IMR-90 (cell line): ENCODE data around the gene RNF149. TPM values are rescaled to one million over a fixed set of nuclear protein-coding genes. Genes with fewer than 3 reads are reported as not detected.

Experiments
- ATAC-seq: fragments of 200-7000 bp; cut with Tn5 transposase; 2 replicates; pipeline ENCODE4 v1.9.1; 2020; ENCODE audit warnings: low read depth, mild to moderate bottlenecking, moderate library complexity
- BruUV-seq: library from RNA; stranded (reverse); fragments of 400-500 nt; replicated peaks from 2 replicates; lab custom pipeline; 2021; lab: Mats Ljungman, UMichigan
- CTCF ChIA-PET: fragments of 300-600 bp; formaldehyde crosslinking; extraction: SDS; loops from one replicate; lab custom pipeline; 2021; ENCODE audit warnings: antibody characterized with exemption; lab: Yijun Ruan, JAX
- POLR2A ChIA-PET: fragments of 300-600 bp; sonication (Branson Sonifier 250); formaldehyde crosslinking; loops from one replicate; lab custom pipeline; 2022; ENCODE audit warnings: antibody characterized with exemption; ENCODE audit not compliant: unreplicated experiment; lab: Charles Lee
- DNase-seq: peaks from one replicate; pipeline ENCODE4 v3.0.0; 2013
- H2AFZ ChIP-seq: replicated peaks from 2 replicates; pipeline ENCODE3; 2013; ENCODE audit warnings: low read length, mild to moderate bottlenecking; ENCODE audit not compliant: poor library complexity
- H2AK5ac ChIP-seq: 2 replicates; pipeline ENCODE4 v1.6.1; 2013; ENCODE audit warnings: low read depth, low read length, inconsistent platforms
- H2AK9ac ChIP-seq: replicated peaks from 2 replicates; pipeline ENCODE3; 2013; ENCODE audit warnings: mild to moderate bottlenecking, low read depth, low read length, moderate library complexity; ENCODE audit not compliant: poor library complexity
- H2BK120ac ChIP-seq: 2 replicates; pipeline ENCODE4 v1.6.1; 2013; ENCODE audit warnings: low read depth, low read length, inconsistent platforms
- H2BK15ac ChIP-seq: 3 replicates; pipeline ENCODE4 v1.6.1; 2013; ENCODE audit warnings: low read depth, low read length, inconsistent platforms
- H2BK20ac ChIP-seq: 2 replicates; pipeline ENCODE4 v1.6.1; 2013; ENCODE audit warnings: low read depth, mild to moderate bottlenecking, inconsistent platforms, low read length, moderate library complexity
- H2BK5ac ChIP-seq: 2 replicates; pipeline ENCODE4 v1.6.1; 2013; ENCODE audit warnings: mild to moderate bottlenecking, low read depth, low read length, inconsistent platforms; ENCODE audit not compliant: poor library complexity, severe bottlenecking
- H3K14ac ChIP-seq: replicated peaks from 2 replicates; pipeline ENCODE4 v1.6.1; 2013; ENCODE audit warnings: low read depth, low read length, inconsistent platforms
- H3K18ac ChIP-seq: 2 replicates; pipeline ENCODE4 v1.6.1; 2013; ENCODE audit warnings: low read depth, low read length, control low read depth
- H3K23ac ChIP-seq: 2 replicates; pipeline ENCODE4 v1.6.1; 2013; ENCODE audit warnings: low read depth, low read length, inconsistent platforms
- H3K27ac ChIP-seq: 2 replicates; pipeline ENCODE4 v1.5.1; 2013; ENCODE audit warnings: mild to moderate bottlenecking, control low read depth, low read length; ENCODE audit not compliant: insufficient read depth
- H3K27me3 ChIP-seq: 2 replicates; pipeline ENCODE4 v1.6.1; 2013; ENCODE audit warnings: low read length; ENCODE audit not compliant: control insufficient read depth, insufficient read depth
- H3K36me3 ChIP-seq: 2 replicates; pipeline ENCODE4 v1.6.1; 2013; ENCODE audit warnings: low read length, mixed read lengths; ENCODE audit not compliant: control insufficient read depth, insufficient read depth
- H3K4ac ChIP-seq: 2 replicates; pipeline ENCODE4 v1.6.1; 2013; ENCODE audit warnings: low read depth, low read length, inconsistent platforms
- H3K4me1 ChIP-seq: 2 replicates; pipeline ENCODE4 v1.6.1; 2013; ENCODE audit warnings: low read length, mixed read lengths; ENCODE audit not compliant: control insufficient read depth, insufficient read depth
- H3K4me2 ChIP-seq: 2 replicates; pipeline ENCODE4 v1.6.1; 2013; ENCODE audit warnings: low read depth, mild to moderate bottlenecking, control low read depth, low read length, moderate library complexity
- H3K4me3 ChIP-seq: 2 replicates; pipeline ENCODE4 v1.5.1; 2013; ENCODE audit warnings: low read depth, mild to moderate bottlenecking, control low read depth, low read length, moderate library complexity; ENCODE audit not compliant: insufficient read depth
- H3K56ac ChIP-seq: 2 replicates; pipeline ENCODE4 v1.6.1; 2013; ENCODE audit warnings: low read length, inconsistent platforms; ENCODE audit not compliant: insufficient read depth; ENCODE audit errors: extremely low read depth
- H3K79me1 ChIP-seq, 2 experiments: 2 replicates each; pipeline ENCODE4 v1.6.1; 2013; ENCODE audit warnings: low read length in 2 of 2, inconsistent platforms in 1 of 2, low read depth in 1 of 2
- H3K9ac ChIP-seq: 2 replicates; pipeline ENCODE4 v1.6.1; 2013; ENCODE audit warnings: low read depth, low read length, control low read depth
- H3K9me1 ChIP-seq: 2 replicates; pipeline ENCODE4 v1.6.1; 2013; ENCODE audit warnings: low read length, inconsistent platforms; ENCODE audit not compliant: insufficient read depth
- H3K9me3 ChIP-seq: 2 replicates; pipeline ENCODE4 v1.6.1; 2013; ENCODE audit warnings: low read length; ENCODE audit not compliant: control insufficient read depth, insufficient read depth
- H4K20me1 ChIP-seq: 2 replicates; pipeline ENCODE4 v1.6.1; 2013; ENCODE audit warnings: low read length, inconsistent platforms; ENCODE audit not compliant: insufficient read depth
- H4K5ac ChIP-seq: 2 replicates; pipeline ENCODE4 v1.6.1; 2013; ENCODE audit warnings: mild to moderate bottlenecking, low read depth, low read length, control low read depth
- H4K8ac ChIP-seq, 2 experiments: 2 replicates each; pipeline ENCODE4 v1.6.1; 2013; ENCODE audit warnings: low read depth in 2 of 2, low read length in 2 of 2, control low read depth in 1 of 2, inconsistent platforms in 1 of 2
- H4K91ac ChIP-seq: 2 replicates; pipeline ENCODE4 v1.6.1; 2013; ENCODE audit warnings: low read depth, low read length, inconsistent platforms; ENCODE audit not compliant: insufficient read depth
- BHLHE40 ChIP-seq: fragments of 150-350 bp; IDR thresholded peaks from 2 replicates; pipeline ENCODE4 v1.6.1; 2016; ENCODE audit warnings: mild to moderate bottlenecking, low read depth, low read length
- CHD1 ChIP-seq: IDR thresholded peaks from 2 replicates; pipeline ENCODE4 v1.6.1; 2012; ENCODE audit warnings: low read depth, low read length, improper control_type of control experiment
- CTCF ChIP-seq: conservative IDR thresholded peaks from 2 replicates; pipeline ENCODE4 v1.5.1; 2012; ENCODE audit warnings: mild to moderate bottlenecking, low read depth, low read length, improper control_type of control experiment
- ELK1 ChIP-seq: fragments of 150-350 bp; IDR thresholded peaks from 2 replicates; pipeline ENCODE4 v1.6.1; 2016; ENCODE audit warnings: low read depth, mild to moderate bottlenecking, low read length, moderate library complexity, borderline replicate concordance
- FOS ChIP-seq: fragments of 150-350 bp; IDR thresholded peaks from 2 replicates; pipeline ENCODE4 v1.6.1; 2016; ENCODE audit warnings: low read depth, low read length
- MAFK ChIP-seq: IDR thresholded peaks from 2 replicates; pipeline ENCODE4 v1.6.1; 2012; ENCODE audit warnings: low read depth, low read length, improper control_type of control experiment
- MAZ ChIP-seq: IDR thresholded peaks from 2 replicates; pipeline ENCODE4 v1.6.1; 2012; ENCODE audit warnings: low read depth, mild to moderate bottlenecking, low read length, improper control_type of control experiment, moderate library complexity, borderline replicate concordance
- MXI1 ChIP-seq: IDR thresholded peaks from 2 replicates; pipeline ENCODE4 v1.6.1; 2012; ENCODE audit warnings: low read depth, mild to moderate bottlenecking, low read length, moderate library complexity, borderline replicate concordance
- POLR2A ChIP-seq: IDR thresholded peaks from 2 replicates; pipeline ENCODE4 v1.6.1; 2012; ENCODE audit warnings: mild to moderate bottlenecking, low read depth, low read length
- RAD21 ChIP-seq: IDR thresholded peaks from 2 replicates; pipeline ENCODE4 v1.6.1; 2012; ENCODE audit warnings: low read length, improper control_type of control experiment
- RCOR1 ChIP-seq: IDR thresholded peaks from 2 replicates; pipeline ENCODE4 v1.6.1; 2012; ENCODE audit warnings: mild to moderate bottlenecking, low read length, improper control_type of control experiment; ENCODE audit not compliant: insufficient replicate concordance
- RFX5 ChIP-seq: IDR thresholded peaks from 2 replicates; pipeline ENCODE4 v1.8.0; 2012; ENCODE audit warnings: low read depth, mild to moderate bottlenecking, low read length, moderate library complexity
- SMC3 ChIP-seq: fragments of 150-350 bp; IDR thresholded peaks from 2 replicates; pipeline ENCODE4 v1.6.1; 2016; ENCODE audit warnings: low read depth, mild to moderate bottlenecking, antibody characterized with exemption, low read length, moderate library complexity
- USF2 ChIP-seq: fragments of 150-350 bp; IDR thresholded peaks from 2 replicates; pipeline ENCODE4 v1.6.1; 2017; ENCODE audit warnings: mild to moderate bottlenecking, antibody characterized with exemption, low read length, low read depth
- WGBS, 2 experiments: methylation state at CpG; one replicate each; pipeline versions ENCODE4 v1.1.5 to v1.1.7; 2013; ENCODE audit warnings: missing lambda C conversion rate in 2 of 2; ENCODE audit not compliant: insufficient read length in 1 of 2; ENCODE audit errors: extremely low coverage in 2 of 2; 5-methylcytosine and 5-hydroxymethylcytosine counted together
- dilution Hi-C: fragments of 300-500 bp; cut with HindIII; formaldehyde crosslinking; loops from one replicate; pipeline ENCODE4 v1.14.3; 2018; ENCODE audit warnings: low sequenced_read_pairs; ENCODE audit not compliant: unreplicated experiment
- in situ Hi-C: fragments of 300-500 bp; cut with MboI; formaldehyde crosslinking; loops from 3 replicates; pipeline ENCODE4 v1.14.3; 2019; ENCODE audit warnings: low sequenced_read_pairs, inconsistent platforms, mixed read lengths
- intact Hi-C: fragments of 100-400 bp; cut with micrococcal nuclease; formaldehyde crosslinking; loops from 2 replicates; pipeline ENCODE4 v1.10.0; 2022
- polyA plus RNA-seq, 3 experiments: library from polyadenylated mRNA; depleted of rRNA; stranded (reverse); fragments of >200 nt; gene quantifications; 2 replicates each; pipeline ENCODE4 v1.2.3, GENCODE V29; 2012; ENCODE audit warnings: low replicate concordance in 1 of 3
- total RNA-seq: library from RNA; depleted of rRNA; stranded (reverse); fragments of >200 nt; gene quantifications from 2 replicates; pipeline ENCODE4 v1.2.3, GENCODE V29; 2012

Gene RNF149
- total and polyA plus RNA-seq, 2 of the 4 experiments (the other 2 are of a cell fraction) = 14.5 to 18.6 TPM

GRCh38 chr2:101354420-101355311 lies 46.2 kb upstream of the RNF149 start:
- Histone ChIP-seq H3K4me1 (no peaks in the 10 kb centered on the region), H2BK20ac (no peak overlapping the region), H3K79me1 (no peaks in the 10 kb centered on the region), H3K36me3 (no peaks in the 10 kb centered on the region), H2BK5ac (no peak overlapping the region), H2AK9ac (no peak overlapping the region), H4K91ac (no peak overlapping the region), H4K20me1 (no peaks in the 10 kb centered on the region), H2BK15ac (no peak overlapping the region), H2AK5ac (no peak overlapping the region), H3K18ac (no peak overlapping the region), H3K23ac (no peak overlapping the region), H3K27me3 (no peaks in the 10 kb centered on the region; the same call in 1 of the 2 replicates), H3K14ac (no peak overlapping the region), H3K27ac (no peak overlapping the region), H4K5ac (no peak overlapping the region), H3K9me1 (0 out of 2 replicates have a peak, but pooled peaks cover 4% of the 10 kb centered on the region), H3K4ac (no peak overlapping the region), H3K4me3 (no peak overlapping the region), H3K9ac (no peak overlapping the region), H3K4me2 (no peak overlapping the region), H3K56ac (no peak overlapping the region), H4K8ac (no peak overlapping the region), H2AFZ (peak overlapping the region; percentile 49), H3K9me3 (no peaks in the 10 kb centered on the region), H2BK120ac (no peak overlapping the region)
- ChIA-PET POLR2A (no interaction called here), CTCF (no interaction called here)
- ATAC-seq = no peak
- TF ChIP-seq USF2 = no peak
- no peak for TF ChIP-seq POLR2A
- TF ChIP-seq RAD21 = no peak
- TF ChIP-seq SMC3 = no peak
- no peak for TF ChIP-seq MXI1
- no peak for TF ChIP-seq RCOR1
- TF ChIP-seq MAZ = no peak
- TF ChIP-seq BHLHE40 = no peak
- no peak for TF ChIP-seq ELK1
- no peak for TF ChIP-seq MAFK
- TF ChIP-seq FOS = no peak
- TF ChIP-seq CTCF = no peak
- TF ChIP-seq CHD1 = no peak
- no peak for TF ChIP-seq RFX5
- DNase-seq = no peak
- in situ Hi-C loops = no loop called here
- intact Hi-C loops = no loop called here
- WGBS, 2 experiments = 85% methylated on average over 8 of the region's 21 CpGs; no CpG with 5 or more reads in 1 of the 2 experiments
- dilution Hi-C loops = no loop called here
- BruUV-seq = no TSS peak
